Measurements from ENCODE around the gene CINP. TPM values are rescaled to one million over a fixed set of nuclear protein-coding genes. Genes with fewer than 3 reads are reported as not detected.

Gene CINP
- total and polyA plus RNA-seq, 2 of the 13 experiments (the other 11 are each of a cell fraction or from before 2014, with no cell fraction given), result 32.8 to 42.8 TPM

- no peak for TF ChIP-seq ZFAT (CRISPR knock-in tag; conservative IDR thresholded peaks at IDR 0.05)
- TF ChIP-seq SMAD3 (CRISPR knock-in tag; IDR thresholded peaks at IDR 0.05), result 0 out of 2 replicates have a peak, but pooled peaks have one; percentile 13
- TF ChIP-seq ZFP1 (CRISPR knock-in tag; IDR thresholded peaks at IDR 0.05), result 0 out of 2 replicates have a peak, but pooled peaks have one; percentile 34
- TF ChIP-seq POLR2G (IDR thresholded peaks at IDR 0.05; ENCODE audit: low read depth, low read length), result peak; percentile 34
- TF ChIP-seq, protein P1, sequence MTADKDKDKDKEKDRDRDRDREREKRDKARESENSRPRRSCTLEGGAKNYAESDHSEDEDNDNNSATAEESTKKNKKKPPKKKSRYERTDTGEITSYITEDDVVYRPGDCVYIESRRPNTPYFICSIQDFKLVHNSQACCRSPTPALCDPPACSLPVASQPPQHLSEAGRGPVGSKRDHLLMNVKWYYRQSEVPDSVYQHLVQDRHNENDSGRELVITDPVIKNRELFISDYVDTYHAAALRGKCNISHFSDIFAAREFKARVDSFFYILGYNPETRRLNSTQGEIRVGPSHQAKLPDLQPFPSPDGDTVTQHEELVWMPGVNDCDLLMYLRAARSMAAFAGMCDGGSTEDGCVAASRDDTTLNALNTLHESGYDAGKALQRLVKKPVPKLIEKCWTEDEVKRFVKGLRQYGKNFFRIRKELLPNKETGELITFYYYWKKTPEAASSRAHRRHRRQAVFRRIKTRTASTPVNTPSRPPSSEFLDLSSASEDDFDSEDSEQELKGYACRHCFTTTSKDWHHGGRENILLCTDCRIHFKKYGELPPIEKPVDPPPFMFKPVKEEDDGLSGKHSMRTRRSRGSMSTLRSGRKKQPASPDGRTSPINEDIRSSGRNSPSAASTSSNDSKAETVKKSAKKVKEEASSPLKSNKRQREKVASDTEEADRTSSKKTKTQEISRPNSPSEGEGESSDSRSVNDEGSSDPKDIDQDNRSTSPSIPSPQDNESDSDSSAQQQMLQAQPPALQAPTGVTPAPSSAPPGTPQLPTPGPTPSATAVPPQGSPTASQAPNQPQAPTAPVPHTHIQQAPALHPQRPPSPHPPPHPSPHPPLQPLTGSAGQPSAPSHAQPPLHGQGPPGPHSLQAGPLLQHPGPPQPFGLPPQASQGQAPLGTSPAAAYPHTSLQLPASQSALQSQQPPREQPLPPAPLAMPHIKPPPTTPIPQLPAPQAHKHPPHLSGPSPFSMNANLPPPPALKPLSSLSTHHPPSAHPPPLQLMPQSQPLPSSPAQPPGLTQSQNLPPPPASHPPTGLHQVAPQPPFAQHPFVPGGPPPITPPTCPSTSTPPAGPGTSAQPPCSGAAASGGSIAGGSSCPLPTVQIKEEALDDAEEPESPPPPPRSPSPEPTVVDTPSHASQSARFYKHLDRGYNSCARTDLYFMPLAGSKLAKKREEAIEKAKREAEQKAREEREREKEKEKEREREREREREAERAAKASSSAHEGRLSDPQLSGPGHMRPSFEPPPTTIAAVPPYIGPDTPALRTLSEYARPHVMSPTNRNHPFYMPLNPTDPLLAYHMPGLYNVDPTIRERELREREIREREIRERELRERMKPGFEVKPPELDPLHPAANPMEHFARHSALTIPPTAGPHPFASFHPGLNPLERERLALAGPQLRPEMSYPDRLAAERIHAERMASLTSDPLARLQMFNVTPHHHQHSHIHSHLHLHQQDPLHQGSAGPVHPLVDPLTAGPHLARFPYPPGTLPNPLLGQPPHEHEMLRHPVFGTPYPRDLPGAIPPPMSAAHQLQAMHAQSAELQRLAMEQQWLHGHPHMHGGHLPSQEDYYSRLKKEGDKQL (CRISPR knock-in tag; IDR thresholded peaks at IDR 0.05; ENCODE audit: low read depth), result no peak
- TF ChIP-seq ARHGAP35 (CRISPR knock-in tag; IDR thresholded peaks at IDR 0.05; ENCODE audit: borderline replicate concordance), result no peak
- no peak for TF ChIP-seq FOXA1 (IDR thresholded peaks at IDR 0.05)
- 0 out of 2 replicates have a peak, but pooled peaks have one; percentile 32 for TF ChIP-seq FOXA1 (CRISPR knock-in tag; IDR thresholded peaks at IDR 0.05)
- peak; percentile 13; the same call in 1 of the 2 replicates for TF ChIP-seq IKZF5 (CRISPR knock-in tag; IDR thresholded peaks at IDR 0.05)
- TF ChIP-seq NR2F6 (IDR thresholded peaks at IDR 0.05), result no peak; the same call in 1 of the 2 replicates
- TF ChIP-seq NR2F6 (CRISPR knock-in tag; IDR thresholded peaks at IDR 0.05), result peak; percentile 45; the same call in 1 of the 2 replicates
- peak; percentile 35 for TF ChIP-seq CBX1 (IDR thresholded peaks at IDR 0.05; ENCODE audit: low read depth)
- no peak for TF ChIP-seq ZNF20 (CRISPR knock-in tag; IDR thresholded peaks at IDR 0.05)
- TF ChIP-seq, protein P2, sequence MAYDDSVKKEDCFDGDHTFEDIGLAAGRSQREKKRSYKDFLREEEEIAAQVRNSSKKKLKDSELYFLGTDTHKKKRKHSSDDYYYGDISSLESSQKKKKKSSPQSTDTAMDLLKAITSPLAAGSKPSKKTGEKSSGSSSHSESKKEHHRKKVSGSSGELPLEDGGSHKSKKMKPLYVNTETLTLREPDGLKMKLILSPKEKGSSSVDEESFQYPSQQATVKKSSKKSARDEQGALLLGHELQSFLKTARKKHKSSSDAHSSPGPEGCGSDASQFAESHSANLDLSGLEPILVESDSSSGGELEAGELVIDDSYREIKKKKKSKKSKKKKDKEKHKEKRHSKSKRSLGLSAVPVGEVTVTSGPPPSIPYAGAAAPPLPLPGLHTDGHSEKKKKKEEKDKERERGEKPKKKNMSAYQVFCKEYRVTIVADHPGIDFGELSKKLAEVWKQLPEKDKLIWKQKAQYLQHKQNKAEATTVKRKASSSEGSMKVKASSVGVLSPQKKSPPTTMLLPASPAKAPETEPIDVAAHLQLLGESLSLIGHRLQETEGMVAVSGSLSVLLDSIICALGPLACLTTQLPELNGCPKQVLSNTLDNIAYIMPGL (CRISPR knock-in tag; IDR thresholded peaks at IDR 0.05; ENCODE audit: borderline replicate concordance in 1 of 2, low read depth in 1 of 2), result peak in 1 of 2 experiments; percentile 17; a peak in 2 of 4 replicates
- TF ChIP-seq CREB1 (IDR thresholded peaks at IDR 0.05), result no peak
- TF ChIP-seq CREB1 (CRISPR knock-in tag; IDR thresholded peaks at IDR 0.05), result 0 out of 2 replicates have a peak, but pooled peaks have one; percentile 55
- no peak for TF ChIP-seq ZNF766 (CRISPR knock-in tag; IDR thresholded peaks at IDR 0.05; ENCODE audit: borderline replicate concordance)
- no peak for TF ChIP-seq TSC22D2 (CRISPR knock-in tag; IDR thresholded peaks at IDR 0.05; ENCODE audit: borderline replicate concordance)
- TF ChIP-seq ZNF614 (CRISPR knock-in tag; IDR thresholded peaks at IDR 0.05; ENCODE audit: borderline replicate concordance), result 0 out of 2 replicates have a peak, but pooled peaks have one; percentile 53
- TF ChIP-seq DMAP1 (CRISPR knock-in tag; IDR thresholded peaks at IDR 0.05), result peak; percentile 69
- TF ChIP-seq ZFP36L1 (CRISPR knock-in tag; IDR thresholded peaks at IDR 0.05), result no peak
- peak; percentile 61; the same call in 1 of the 2 replicates for TF ChIP-seq HOXA5 (CRISPR knock-in tag; IDR thresholded peaks at IDR 0.05)
These were observed 41.0 kb downstream of the CINP start (continued) for GRCh38 chr14:102321456-102322422.
